ENCODE measurements around the gene CHRND.

DNA sequence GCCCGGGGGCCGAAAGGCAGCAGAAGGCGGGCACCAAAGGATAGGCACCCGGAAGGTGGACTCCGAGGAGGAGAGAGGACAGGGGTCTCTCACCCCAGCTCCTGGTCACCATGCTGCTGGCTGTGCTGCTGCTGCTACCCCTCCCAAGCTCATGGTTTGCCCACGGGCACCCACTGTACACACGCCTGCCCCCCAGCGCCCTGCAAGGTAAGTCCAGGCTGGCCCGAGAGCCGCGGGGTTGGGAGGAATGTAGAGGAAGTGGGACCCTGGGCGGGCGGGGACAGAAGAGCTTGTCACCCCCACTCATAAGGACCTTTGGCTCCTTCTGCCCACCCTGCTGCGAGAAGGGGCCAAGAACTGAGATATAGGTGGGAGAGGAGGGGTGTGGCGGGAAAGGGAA lies 5.5 kb upstream of the CHRND start:
- TF ChIP-seq, protein P1, sequence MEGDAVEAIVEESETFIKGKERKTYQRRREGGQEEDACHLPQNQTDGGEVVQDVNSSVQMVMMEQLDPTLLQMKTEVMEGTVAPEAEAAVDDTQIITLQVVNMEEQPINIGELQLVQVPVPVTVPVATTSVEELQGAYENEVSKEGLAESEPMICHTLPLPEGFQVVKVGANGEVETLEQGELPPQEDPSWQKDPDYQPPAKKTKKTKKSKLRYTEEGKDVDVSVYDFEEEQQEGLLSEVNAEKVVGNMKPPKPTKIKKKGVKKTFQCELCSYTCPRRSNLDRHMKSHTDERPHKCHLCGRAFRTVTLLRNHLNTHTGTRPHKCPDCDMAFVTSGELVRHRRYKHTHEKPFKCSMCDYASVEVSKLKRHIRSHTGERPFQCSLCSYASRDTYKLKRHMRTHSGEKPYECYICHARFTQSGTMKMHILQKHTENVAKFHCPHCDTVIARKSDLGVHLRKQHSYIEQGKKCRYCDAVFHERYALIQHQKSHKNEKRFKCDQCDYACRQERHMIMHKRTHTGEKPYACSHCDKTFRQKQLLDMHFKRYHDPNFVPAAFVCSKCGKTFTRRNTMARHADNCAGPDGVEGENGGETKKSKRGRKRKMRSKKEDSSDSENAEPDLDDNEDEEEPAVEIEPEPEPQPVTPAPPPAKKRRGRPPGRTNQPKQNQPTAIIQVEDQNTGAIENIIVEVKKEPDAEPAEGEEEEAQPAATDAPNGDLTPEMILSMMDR (IDR thresholded peaks at IDR 0.05) = no peak
- no peak for TF ChIP-seq POLR2A (IDR thresholded peaks at IDR 0.05)

All from testis (tissue), 2 donors.